ENCODE results near the gene SLC7A9. TPM values are rescaled to one million over a fixed set of nuclear protein-coding genes. Genes with fewer than 3 reads are reported as not detected.

SLC7A9 gene
- polyA plus RNA-seq, 1 donor from 2014 or later: 2.5 TPM

- H3K27ac ChIP-seq (ENCODE audit: low read length): no peak overlapping the region
- no peaks in the 10 kb centered on the region for H3K27me3 ChIP-seq (ENCODE audit: insufficient read depth, low read depth, low read length)
- no peaks in the 10 kb centered on the region for H3F3A ChIP-seq (ENCODE audit: insufficient read depth, low read length, poor library complexity, severe bottlenecking)
- H3K4me2 ChIP-seq (ENCODE audit: low read length): no peak overlapping the region
- no peaks in the 10 kb centered on the region for H3K79me2 ChIP-seq (replicated peaks; ENCODE audit: insufficient read depth, low read length)
- no peak overlapping the region for H3K9ac ChIP-seq (ENCODE audit: low read length)
- H3K9me3 ChIP-seq (ENCODE audit: low read length): no peaks in the 10 kb centered on the region
- H3K9me2 ChIP-seq (ENCODE audit: insufficient read depth, low read length): no peaks in the 10 kb centered on the region
- no peak for TF ChIP-seq CTCF (IDR thresholded peaks at IDR 0.05; ENCODE audit: poor library complexity, severe bottlenecking)
- TF ChIP-seq RAD21 (conservative IDR thresholded peaks at IDR 0.05): no peak
- TF ChIP-seq MXI1 (conservative IDR thresholded peaks at IDR 0.05; ENCODE audit: poor library complexity, severe bottlenecking): no peak
- TF ChIP-seq TAF1 (IDR thresholded peaks at IDR 0.05; ENCODE audit: low read depth): no peak
- TF ChIP-seq REST (IDR thresholded peaks at IDR 0.05; ENCODE audit: borderline replicate concordance): no peak
- TF ChIP-seq EP300 (conservative IDR thresholded peaks at IDR 0.05; ENCODE audit: poor library complexity, severe bottlenecking): no peak
- TF ChIP-seq SMC3 (conservative IDR thresholded peaks at IDR 0.05; ENCODE audit: poor library complexity): no peak
- no peak for TF ChIP-seq POLR2AphosphoS5 (IDR thresholded peaks at IDR 0.05)
- TF ChIP-seq EZH2 (IDR thresholded peaks at IDR 0.05; ENCODE audit: borderline replicate concordance, insufficient read depth, low read length, poor library complexity, severe bottlenecking): no peak
- H3K36me3 ChIP-seq (ENCODE audit: insufficient read depth, low read length): no peaks in the 10 kb centered on the region
- no peak overlapping the region for H3K4me3 ChIP-seq (ENCODE audit: low read length)
- H4K20me1 ChIP-seq (ENCODE audit: insufficient read depth): no peaks in the 10 kb centered on the region
- no peak overlapping the region for H2AFZ ChIP-seq (ENCODE audit: low read depth, low read length)
These were observed 54.9 kb downstream of the SLC7A9 start for GRCh38 chr19:32814624-32815023.

- Histone ChIP-seq H3K4me3 (ENCODE audit: low read length) (no peak overlapping the region), H3K9me2 (ENCODE audit: insufficient read depth, low read length) (no peaks in the 10 kb centered on the region), H4K20me1 (ENCODE audit: insufficient read depth) (no peaks in the 10 kb centered on the region), H3K27me3 (ENCODE audit: insufficient read depth, low read depth, low read length) (no peaks in the 10 kb centered on the region), H3K4me2 (ENCODE audit: low read length) (no peak overlapping the region), H3K9ac (ENCODE audit: low read length) (no peak overlapping the region), H3K79me2 (replicated peaks; ENCODE audit: insufficient read depth, low read length) (no peaks in the 10 kb centered on the region), H3K27ac (ENCODE audit: low read length) (no peak overlapping the region), H3F3A (ENCODE audit: insufficient read depth, low read length, poor library complexity, severe bottlenecking) (no peaks in the 10 kb centered on the region), H2AFZ (ENCODE audit: low read depth, low read length) (no peak overlapping the region), H3K36me3 (ENCODE audit: insufficient read depth, low read length) (no peaks in the 10 kb centered on the region), H3K9me3 (ENCODE audit: low read length) (no peaks in the 10 kb centered on the region)
- TF ChIP-seq EP300 (conservative IDR thresholded peaks at IDR 0.05; ENCODE audit: poor library complexity, severe bottlenecking): no peak
- no peak for TF ChIP-seq TAF1 (IDR thresholded peaks at IDR 0.05; ENCODE audit: low read depth)
These were observed 55.6 kb downstream of the SLC7A9 start for GRCh38 chr19:32813862-32814425.

All from neural cell (in vitro differentiated cells).